ACHN (cell line): Measurements from ENCODE around the gene PRKCH.

Experiments
- DNase-seq: peaks from one replicate; pipeline ENCODE4 v3.0.0-alpha.2; 2015
- in situ Hi-C: cut with HindIII; loops from 2 replicates; pipeline ENCODE4 v1.10.0; 2017; ENCODE audit warnings: low sequenced_read_pairs, low pct_ligation_motif_present, low pct_unique_long_range_greater_than_20kb

Gene PRKCH

DNA sequence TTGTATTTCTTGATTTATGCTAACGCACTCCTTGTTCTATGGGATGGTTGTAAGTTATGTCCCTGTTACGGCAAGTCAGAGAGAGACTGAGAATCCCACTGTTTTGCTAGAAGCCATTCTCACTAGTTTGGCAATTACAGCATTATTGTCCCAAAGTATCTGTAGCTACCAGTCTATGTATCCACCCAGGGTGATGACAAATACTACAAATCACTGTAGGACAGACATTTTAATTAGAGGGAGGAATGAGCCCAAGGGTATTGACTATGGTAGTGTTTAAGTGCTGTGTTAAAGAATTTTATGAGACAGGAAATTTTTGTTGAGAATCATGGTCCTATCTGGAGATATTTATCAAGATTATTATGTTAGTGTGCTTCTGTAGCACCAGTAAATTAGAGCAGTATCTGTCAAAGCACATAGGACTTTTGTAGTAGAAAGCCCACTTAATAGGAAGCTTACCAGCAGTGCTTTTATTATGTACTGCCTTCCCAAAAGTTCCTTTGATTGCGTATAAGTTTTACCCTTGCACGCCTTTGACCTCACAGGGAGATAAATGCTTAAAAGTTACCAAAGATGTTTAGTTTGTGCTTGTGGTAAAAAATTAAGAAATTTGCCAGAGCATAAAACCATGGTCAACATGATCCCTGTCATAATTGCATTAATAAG lies 10.7 kb downstream of the PRKCH start:
- in situ Hi-C loops: no loop called here
- no peak for DNase-seq

DNA sequence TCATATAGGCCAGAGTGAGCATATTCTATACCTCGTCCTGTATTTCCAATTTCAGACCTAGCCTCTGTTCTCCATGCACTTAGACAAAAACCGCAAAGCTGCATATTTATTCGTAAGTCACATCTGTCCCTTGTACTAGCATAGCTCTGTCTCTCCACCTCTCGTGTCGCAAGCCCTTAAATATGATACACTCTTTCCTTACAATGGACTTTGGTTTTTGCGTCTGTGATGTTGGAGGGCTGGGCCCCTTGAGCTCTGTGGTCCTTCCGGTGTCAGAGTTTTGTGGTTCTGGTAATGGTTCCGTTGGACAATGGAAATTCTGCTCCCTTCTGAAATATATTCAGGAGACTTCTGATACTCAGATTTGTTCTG lies 11.3 kb downstream of the PRKCH start:
- in situ Hi-C loops: no loop called here
- DNase-seq: no peak

DNA sequence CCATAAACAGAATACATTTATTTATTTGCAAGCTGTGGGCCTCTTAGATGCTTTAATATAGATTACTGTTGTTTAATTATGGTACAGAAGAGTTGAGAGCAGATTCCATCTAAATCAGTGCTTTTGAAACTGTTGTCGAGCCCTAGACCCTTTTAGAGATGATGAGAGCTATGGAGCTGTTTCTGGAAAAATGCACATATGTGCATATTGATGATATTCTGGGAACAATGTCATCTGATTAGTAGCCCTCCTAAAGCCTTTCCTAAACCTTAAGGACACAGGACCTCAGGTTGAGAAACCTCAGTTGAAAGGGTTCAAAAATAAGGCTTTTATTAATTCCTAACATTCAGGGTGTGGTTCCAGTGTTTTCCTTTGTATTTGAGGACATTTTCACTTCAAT lies 11.7 kb downstream of the PRKCH start:
- no peak for DNase-seq
- in situ Hi-C loops: no loop called here

DNA sequence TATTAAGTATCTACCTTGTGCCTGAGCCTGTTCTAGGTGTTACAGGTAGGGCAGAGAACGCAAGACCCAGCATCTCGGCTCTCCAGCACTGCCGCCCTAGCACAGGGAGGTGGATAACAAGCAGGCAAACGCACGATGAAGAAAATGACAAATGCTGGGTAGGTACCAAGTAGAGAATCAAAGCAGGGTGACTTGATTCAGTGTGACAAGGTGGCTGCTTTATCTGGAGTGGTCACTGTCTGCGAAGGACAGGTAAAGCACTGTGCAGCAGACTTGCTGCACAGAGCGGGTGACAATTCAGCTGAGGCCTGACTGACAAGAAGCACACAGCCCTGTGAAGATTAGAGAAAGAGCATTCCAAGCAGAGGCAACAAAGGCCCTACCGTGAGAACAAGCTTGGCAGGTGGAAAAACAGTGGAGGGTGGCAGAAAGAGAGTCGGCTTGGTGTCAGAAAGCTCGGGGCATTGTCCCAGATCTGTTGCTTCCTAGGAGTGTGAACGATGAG lies 12.9 kb downstream of the PRKCH start:
- in situ Hi-C loops: no loop called here

DNA sequence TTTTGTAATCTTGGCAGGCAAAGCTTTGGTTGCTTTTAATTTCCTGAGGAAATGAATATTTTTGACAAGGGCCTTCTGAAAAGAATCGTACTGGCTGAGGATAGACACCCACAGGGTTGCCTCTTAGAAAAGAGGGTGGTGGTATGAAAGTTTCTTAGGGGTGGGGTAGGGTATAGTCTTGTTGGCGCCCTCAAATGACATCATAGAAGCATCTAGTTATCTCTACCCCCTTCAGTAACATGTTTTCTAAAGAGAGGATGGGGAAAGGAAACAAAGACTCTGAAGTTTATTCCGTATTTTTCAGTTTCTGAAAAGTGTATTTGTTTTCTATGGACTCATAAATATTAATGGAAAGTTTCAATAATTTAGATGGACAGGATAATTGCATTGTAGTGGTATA lies 13.7 kb downstream of the PRKCH start:
- in situ Hi-C loops: no loop called here

More for the DNA sequence above, 12.9 kb downstream of the PRKCH start:
- no peak for DNase-seq

DNA sequence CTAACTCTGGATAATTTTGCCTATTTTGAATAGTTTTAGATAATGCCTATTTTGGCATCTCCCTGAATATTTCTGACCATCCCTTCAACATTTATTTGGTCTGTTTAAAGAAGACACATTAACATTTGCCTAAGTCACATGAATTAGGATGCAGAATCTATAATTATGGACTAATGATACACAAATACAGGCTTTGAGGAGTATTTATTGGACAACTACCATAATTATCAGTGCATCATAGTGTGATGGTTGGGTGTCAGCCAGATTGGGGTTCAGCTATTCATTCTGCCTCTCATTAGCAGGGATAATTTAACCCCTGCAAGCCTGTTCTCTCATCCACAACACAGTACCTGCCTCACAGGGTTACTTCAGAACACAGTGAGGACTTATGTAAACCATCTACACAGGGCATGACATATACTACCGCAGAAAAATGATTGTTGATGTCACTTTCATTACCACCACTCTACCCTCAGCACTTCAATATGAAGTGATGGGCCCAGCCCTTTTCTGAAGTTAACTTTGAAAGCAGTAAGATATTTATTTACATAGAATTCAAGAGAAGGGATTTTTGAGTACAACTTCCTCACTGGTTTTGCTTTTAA lies 14.4 kb downstream of the PRKCH start:
- DNase-seq: no peak

More for the DNA sequence above, 13.7 kb downstream of the PRKCH start:
- DNase-seq: no peak

DNA sequence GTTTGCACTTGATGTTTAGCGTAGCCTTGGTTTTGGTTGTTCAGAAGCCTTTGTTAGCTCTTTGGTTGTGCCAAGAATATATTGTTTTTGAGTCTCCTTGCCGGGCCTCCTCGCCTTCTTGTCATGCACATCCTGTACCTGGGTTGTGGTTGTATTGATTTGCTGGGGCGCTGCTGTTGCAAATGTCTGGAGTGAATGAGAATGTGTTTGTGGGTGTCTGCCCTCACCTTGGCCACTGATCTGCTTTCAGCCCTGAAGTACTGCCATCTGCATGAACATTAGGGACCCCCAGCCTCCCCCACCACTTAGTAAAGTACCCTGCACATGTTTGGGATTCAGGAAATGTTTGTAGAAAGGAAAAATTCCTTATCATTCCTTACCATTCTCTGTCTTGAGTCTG lies 16.5 kb downstream of the PRKCH start:
- in situ Hi-C loops: no loop called here
- no peak for DNase-seq

More for the DNA sequence above, 14.4 kb downstream of the PRKCH start:
- in situ Hi-C loops: no loop called here

DNA sequence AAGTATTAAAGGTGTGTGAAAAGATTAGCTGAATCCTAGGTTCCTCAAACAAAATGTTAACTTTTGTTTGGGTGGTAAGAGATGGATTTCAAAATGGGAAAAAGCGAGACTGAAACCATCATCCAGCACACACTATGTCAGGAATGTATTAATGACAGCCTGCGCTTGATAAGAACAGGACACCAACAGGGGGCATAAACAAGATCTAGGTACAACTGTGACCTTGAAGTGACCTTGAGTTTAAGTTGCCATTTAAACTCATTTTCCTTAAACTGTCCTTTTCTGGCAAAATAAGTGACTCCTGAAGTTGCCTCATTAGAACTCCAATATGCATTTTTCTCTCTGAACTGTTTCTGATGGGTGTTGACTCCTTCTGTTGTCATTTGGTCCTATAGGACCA lies 17.1 kb downstream of the PRKCH start:
- no peak for DNase-seq
- in situ Hi-C loops: no loop called here

DNA sequence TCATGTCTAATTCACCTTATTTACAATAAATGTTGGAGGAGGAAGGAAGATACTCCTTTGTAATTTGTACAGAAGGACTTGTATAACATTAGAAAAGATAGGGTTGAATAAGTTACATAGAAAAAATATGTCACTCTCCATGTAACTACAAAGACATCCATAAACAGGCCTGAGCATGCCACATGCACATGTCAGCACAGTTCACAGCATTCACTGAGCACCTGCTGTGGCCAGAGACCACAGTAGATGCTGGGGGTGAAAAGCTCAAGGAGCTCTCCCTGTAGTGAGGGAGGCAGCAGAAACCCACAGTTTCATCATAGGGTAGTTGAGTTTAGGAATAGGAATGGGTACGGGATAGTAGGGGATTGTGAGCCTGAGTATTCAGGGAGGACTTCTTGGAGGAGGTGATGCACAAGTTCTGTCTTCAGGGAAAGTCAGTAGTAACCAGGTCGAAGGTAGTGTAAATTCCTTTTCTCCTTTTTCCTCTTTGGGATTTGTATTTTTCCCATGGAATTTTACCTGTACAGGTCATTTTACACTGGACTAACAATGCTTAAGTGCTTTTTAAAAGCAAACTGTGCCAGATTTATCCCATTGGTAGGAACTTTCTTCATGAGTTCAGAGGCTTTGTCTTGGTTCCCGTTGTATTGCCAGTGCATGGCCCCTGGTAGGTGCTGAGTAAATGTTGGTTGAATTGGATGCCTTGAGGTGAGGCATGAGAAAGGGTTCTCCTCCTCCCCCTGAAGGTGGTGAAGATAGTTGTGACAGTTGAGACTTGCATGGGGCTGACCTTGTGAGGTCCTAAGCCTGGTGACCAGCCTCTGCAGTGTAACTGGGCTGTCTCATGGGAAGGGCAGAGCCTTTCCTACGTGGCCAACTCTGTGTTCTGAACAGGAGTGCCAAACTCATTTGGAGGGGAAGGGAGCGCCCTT lies 20.2 kb downstream of the PRKCH start:
- no peak for DNase-seq
- in situ Hi-C loops: no loop called here

DNA sequence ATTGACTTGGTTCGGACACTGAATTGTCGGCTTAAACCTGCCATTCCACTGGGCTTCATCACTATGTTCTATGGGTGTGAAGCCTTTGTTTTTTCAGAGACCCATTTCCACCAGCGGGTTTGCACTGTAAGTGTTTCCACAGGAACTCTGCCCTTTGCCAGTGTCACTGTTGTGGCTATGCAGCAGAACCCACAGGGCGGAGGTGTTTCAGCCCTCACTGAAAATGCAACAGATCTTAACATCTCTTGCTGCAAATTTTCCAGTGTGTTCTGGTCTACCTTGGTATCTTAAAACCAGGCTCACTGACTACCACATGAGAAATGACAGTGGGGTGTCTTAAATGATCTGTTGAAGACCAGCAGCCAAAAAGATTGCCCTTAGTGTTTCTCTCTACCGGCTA lies 21.1 kb downstream of the PRKCH start:
- no peak for DNase-seq
- in situ Hi-C loops: no loop called here

DNA sequence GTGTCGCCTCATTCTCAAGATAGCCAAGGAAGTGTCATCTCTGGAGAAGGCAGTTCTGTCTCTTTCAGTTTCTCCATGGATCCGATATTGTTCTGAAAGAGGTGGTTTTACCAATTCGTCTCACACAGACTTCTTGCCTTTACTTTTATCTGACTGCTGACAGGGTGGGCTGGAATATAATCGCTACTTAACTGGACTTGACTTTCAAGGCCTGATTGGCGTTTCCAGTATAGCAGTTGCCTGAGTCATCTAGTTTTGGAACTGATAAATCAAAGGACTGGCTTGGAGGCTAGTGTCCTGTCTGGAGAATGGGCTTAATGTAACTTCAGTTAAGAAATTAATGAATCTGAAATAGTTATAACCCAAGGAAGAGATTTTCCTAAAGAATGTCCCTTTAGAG lies 21.6 kb downstream of the PRKCH start:
- no peak for DNase-seq
- in situ Hi-C loops: no loop called here

DNA sequence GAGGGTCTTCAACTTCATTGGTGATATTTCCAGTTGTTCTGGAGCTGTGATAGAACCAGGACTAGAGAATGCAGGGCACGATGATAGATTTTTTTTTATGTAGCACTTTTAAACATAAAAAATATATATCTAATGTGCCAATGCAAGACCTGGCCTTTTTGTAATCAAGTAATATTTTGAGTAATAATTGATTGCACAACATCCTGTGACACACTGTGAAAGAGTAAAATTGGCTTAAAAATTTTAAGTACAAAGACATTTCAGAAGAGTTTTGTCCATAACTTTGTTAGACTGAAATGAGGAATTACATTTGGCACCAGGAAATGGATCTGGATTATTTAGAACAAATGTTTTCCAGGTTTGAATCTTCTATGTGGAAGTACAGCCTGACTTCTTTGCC lies 22.1 kb downstream of the PRKCH start:
- in situ Hi-C loops: no loop called here
- DNase-seq: no peak

DNA sequence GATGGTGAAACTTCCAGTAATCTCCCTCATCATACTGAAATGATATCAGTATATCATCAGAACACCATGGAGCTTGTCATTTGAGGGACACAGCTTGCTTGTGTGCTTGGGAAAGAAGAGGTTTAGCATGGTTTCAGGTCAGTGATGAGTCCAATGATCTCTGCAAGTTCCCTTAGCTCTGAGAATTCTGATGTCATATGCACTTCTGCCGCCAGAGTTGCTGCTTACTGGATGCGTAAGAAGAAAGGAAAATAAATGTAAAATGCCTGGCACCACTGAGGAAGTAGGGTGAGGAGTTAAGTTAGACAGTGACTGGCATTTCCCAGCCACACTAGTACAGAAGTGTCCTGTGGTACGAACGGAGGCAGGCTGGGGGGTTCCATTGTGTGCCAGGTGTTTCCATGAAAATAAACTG lies 22.6 kb downstream of the PRKCH start:
- in situ Hi-C loops: no loop called here
- DNase-seq: no peak

DNA sequence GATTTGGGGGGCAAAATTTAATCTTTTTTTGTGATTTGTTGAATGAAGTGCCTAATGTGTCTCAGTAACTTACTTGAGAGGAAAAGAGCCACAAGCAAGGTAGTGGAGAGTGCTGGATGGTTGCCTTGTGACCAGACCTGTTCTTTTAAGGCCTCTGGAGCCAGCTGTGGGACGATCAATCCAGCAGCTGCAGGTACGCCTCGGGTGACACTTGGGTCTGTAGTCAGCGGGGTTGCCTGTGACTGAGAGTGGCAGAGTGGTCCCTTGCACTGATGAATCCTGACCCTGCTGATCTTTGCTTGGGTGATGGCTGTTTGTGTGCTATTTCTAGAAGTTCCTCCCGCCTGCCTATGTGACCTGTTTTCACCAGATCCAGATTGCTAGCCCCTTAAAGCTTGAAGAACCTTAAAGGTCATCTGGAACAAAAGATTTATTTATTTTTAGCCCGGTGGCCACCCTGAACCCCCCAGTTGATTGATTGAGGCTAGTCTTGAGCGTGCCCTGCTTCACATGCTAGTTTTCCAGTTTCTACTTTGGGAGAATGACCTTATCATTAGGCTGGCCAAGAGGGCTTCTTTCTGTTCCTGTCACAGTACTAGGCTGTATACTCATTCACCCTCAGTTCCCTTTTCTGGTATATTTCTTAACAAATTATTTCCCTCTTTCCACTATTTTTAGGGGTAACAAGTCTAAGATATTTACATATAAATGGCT lies 23.2 kb downstream of the PRKCH start:
- in situ Hi-C loops: no loop called here

DNA sequence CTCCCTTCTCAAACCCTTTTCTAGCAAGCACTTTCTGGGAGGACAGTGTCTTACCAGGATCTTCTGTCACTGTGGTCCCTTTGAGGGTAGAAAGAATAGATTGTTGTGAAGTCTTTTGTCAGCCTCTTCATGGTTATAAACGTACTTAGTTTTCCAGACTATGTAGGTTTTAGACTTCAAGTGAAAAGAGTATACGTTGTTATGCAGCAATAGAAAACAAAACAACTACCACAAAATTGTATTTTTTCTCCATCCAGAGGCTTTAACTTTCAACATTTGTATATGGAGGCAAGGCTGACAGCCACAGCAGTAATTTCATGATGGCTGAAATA lies 23.7 kb downstream of the PRKCH start:
- DNase-seq: no peak
- in situ Hi-C loops: no loop called here

More for the DNA sequence above, 23.2 kb downstream of the PRKCH start:
- DNase-seq: no peak

DNA sequence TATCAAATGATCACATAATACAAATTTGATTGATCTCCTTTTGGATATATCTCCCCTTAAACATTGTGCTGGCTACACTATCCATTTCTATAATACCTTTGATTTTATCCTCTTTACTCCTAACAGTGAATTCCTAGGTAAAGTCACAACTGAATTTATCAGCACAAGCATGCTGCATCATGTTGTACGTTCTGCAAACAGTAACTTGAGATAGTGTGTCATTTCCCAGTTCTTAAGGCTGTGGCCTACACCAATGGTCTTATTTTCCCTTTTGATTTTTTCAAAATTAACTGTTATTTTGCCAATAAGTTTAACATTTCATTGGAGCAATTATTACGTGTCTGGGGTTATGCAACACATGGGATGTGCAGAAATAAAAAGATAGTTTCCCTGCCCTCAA lies 24.8 kb downstream of the PRKCH start:
- no peak for DNase-seq
- in situ Hi-C loops: no loop called here

DNA sequence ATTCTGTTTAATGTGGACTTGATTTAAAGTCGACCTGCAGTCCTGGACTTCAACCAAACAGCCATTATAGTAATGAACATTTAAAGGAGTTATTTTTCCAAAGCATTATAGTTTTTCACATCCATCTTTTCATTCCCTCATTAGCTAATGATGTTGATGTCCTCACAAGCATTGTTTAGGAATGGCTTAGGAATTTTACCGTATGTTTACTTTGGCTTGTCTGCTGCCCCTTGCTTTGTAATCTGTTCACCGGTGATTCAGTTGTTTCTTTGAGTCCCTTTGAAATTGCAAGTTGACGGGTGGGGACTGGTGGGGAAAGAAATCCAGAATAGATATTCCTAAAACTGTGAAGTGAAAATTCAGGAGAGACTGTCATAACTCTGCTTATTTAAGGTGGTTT lies 25.4 kb downstream of the PRKCH start:
- in situ Hi-C loops: no loop called here
- no peak for DNase-seq

DNA sequence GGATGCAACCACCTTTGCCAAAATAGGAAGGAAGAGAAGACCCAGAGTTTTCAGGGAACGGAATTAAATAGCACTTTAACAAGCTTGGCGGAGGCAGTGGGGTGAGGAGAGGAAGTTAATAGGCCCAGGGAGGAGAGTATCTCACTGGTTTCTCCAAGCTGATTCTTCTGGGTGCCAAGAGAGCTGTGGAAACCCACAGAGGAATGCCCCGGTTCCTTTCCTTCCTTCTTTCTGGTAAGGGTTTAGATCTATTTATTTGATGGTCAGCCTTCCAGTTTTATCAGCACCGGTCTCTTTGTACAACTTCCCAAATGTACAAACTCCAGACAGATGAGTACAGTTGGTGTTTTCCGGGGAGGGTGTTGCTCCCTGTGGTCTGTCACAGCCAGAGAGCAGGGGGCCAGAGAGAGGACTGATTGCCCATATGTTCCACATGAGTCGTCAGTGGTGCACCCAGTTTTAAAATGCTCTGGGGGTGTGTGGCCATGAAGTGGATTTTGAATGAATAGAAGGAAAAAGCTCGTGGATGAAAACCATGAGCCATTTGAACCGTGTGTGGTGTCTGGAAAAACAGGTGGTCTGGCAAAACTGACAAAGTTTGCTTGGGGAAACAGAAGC lies 26.6 kb downstream of the PRKCH start:
- in situ Hi-C loops: no loop called here

More for the DNA sequence above, 26.6 kb downstream of the PRKCH start:
- no peak for DNase-seq
